Vagina (tissue), 2 donors: ENCODE results near the gene SUN5. TPM values are rescaled to one million over a fixed set of nuclear protein-coding genes. Genes with fewer than 3 reads are reported as not detected.
"Not testable (repeated sequence)": the region's sequence is repeated elsewhere in the genome, so short reads cannot be mapped to it uniquely, and the experiment has no call there.

Experiments used
- DNase-seq, 2 donors: peaks; one replicate each; pipeline ENCODE4 v3.0.0-alpha.2; 2017; ENCODE audit errors: extremely low spot score in 2 of 2
- H3K27ac ChIP-seq: fragments of 200-600 bp; sonication (generic); one replicate; pipeline ENCODE4 v1.5.1; 2019
- H3K27me3 ChIP-seq: fragments of 200-600 bp; sonication (generic); one replicate; pipeline ENCODE4 v1.5.1; 2019
- H3K36me3 ChIP-seq, 2 donors: fragments of 200-600 bp; sonication (generic); one replicate each; pipeline ENCODE4 v1.5.1; 2017 to 2019
- H3K4me1 ChIP-seq: fragments of 200-600 bp; sonication (generic); one replicate; pipeline ENCODE4 v1.5.1; 2019
- H3K4me3 ChIP-seq, 2 donors: fragments of 200-600 bp; sonication (generic); 1 replicate in 1 of 2; 2 replicates in 1 of 2; pipeline ENCODE4 v1.5.1; 2016 to 2019
- H3K9me3 ChIP-seq: fragments of 200-600 bp; sonication (generic); one replicate; pipeline ENCODE4 v1.5.1; 2019
- CTCF ChIP-seq, 3 experiments: fragments of 450-650 bp in 2 of 3; fragments of 200-600 bp in 1 of 3; sonication (generic) in 1 of 3; IDR thresholded peaks; one replicate each; pipeline ENCODE4 v1.5.1; 2017 to 2019; ENCODE audit warnings: antibody characterized with exemption in 3 of 3, mild to moderate bottlenecking in 2 of 3, moderate library complexity in 2 of 3
- POLR2A ChIP-seq, 2 donors: fragments of 450-650 bp; IDR thresholded peaks; one replicate each; pipeline ENCODE4 v1.6.1; 2017; ENCODE audit warnings: antibody characterized with exemption in 2 of 2, mild to moderate bottlenecking in 2 of 2, moderate library complexity in 2 of 2
- POLR2AphosphoS5 ChIP-seq, 2 donors: sonication (generic); formaldehyde crosslinking; IDR thresholded peaks; one replicate each; pipeline ENCODE4 v1.9.0; 2017; ENCODE audit warnings: antibody characterized with exemption in 2 of 2, mild to moderate bottlenecking in 2 of 2, low read depth in 1 of 2; ENCODE audit not compliant: insufficient read depth in 1 of 2
- intact Hi-C: fragments of 100-400 bp; cut with DNase I; formaldehyde crosslinking; loops from one replicate; pipeline ENCODE4 v1.15.1; 2023
- total RNA-seq: library from RNA; depleted of rRNA; stranded (reverse); fragments of >200 nt; gene quantifications from one replicate; pipeline ENCODE4 v1.2.3, GENCODE V29; 2016

SUN5 gene
- total RNA-seq, 1 donor from 2014 or later: not detected

GRCh38 chr20:32960849-32961731, 43.1 kb downstream of the SUN5 start:
- Histone ChIP-seq H3K9me3 (peaks cover 2% of the 10 kb centered on the region), H3K27me3 (no peaks in the 10 kb centered on the region), H3K27ac (no peak overlapping the region), H3K4me3 (no peak overlapping the region), H3K36me3 (no peaks in the 10 kb centered on the region), H3K4me1 (no peaks in the 10 kb centered on the region)
- DNase-seq: peak in 1 of 2 donors; percentile 74
- intact Hi-C loops: no loop called here
- TF ChIP-seq CTCF (IDR thresholded peaks at IDR 0.05) (no peak), POLR2AphosphoS5 (IDR thresholded peaks at IDR 0.05; ENCODE audit: insufficient read depth in 1 of 2, low read depth in 1 of 2) (no peak), POLR2A (IDR thresholded peaks at IDR 0.05) (no peak)

- TF ChIP-seq POLR2AphosphoS5 (IDR thresholded peaks at IDR 0.05; ENCODE audit: insufficient read depth in 1 of 2, low read depth in 1 of 2) (no peak), POLR2A (IDR thresholded peaks at IDR 0.05) (no peak)
- Histone ChIP-seq H3K9me3 (peaks cover 2% of the 10 kb centered on the region), H3K36me3 (no peaks in the 10 kb centered on the region), H3K27ac (no peak overlapping the region), H3K27me3 (no peaks in the 10 kb centered on the region), H3K4me1 (no peaks in the 10 kb centered on the region), H3K4me3 (no peak overlapping the region)
- no peak for DNase-seq
- intact Hi-C loops: no loop called here
These were observed 44.1 kb downstream of the SUN5 start for GRCh38 chr20:32960222-32960518.

DNA sequence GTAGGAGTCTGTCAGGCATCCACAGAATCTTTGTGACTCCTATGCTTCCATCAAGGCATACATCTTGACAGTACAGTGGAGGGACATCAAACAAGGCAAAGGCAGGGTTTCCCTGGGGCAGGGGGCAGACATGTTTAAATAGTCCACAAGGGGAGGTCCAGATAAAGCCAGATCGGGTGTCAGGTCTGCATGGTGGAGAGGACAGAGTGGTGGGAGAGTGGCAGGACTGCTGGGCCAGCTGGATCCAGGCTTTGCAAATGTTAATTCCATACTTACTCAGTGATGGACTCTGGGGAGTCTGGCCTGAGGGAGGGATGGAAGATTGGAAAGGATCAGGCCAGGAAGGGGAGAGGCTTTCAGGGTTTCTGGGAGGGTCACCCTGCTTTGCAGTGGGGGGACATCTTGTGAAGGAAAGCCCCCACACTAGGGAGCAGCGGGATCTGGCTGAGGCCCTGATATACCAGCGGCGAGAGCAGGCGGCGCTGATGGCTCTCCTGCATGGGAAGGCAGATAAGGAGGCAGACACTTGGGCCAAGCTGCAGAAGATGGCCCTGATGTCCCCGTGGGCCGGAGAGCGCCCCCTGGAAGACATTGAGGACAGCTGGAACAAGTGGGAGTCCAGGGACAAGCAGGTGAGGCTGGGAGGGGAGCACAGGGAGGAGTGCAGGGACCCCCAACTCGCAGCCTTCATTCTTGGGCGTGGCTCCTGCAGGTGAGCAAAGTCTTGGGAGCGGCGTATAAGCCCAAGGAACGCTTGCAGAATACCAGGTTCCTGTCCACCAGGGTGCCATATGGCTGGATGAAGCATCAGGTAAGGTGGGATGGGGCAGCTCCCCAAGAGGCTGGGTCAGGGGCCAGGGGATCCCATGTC, 44.6 kb downstream of the SUN5 start:
- Histone ChIP-seq H3K4me3 (no peak overlapping the region), H3K9me3 (peaks cover 2% of the 10 kb centered on the region), H3K27me3 (no peaks in the 10 kb centered on the region), H3K36me3 (no peaks in the 10 kb centered on the region), H3K27ac (no peak overlapping the region), H3K4me1 (no peaks in the 10 kb centered on the region)
- TF ChIP-seq CTCF (IDR thresholded peaks at IDR 0.05) (no peak), POLR2AphosphoS5 (IDR thresholded peaks at IDR 0.05; ENCODE audit: insufficient read depth in 1 of 2, low read depth in 1 of 2) (no peak), POLR2A (IDR thresholded peaks at IDR 0.05) (no peak)
- DNase-seq: no peak
- intact Hi-C loops: no loop called here

DNA sequence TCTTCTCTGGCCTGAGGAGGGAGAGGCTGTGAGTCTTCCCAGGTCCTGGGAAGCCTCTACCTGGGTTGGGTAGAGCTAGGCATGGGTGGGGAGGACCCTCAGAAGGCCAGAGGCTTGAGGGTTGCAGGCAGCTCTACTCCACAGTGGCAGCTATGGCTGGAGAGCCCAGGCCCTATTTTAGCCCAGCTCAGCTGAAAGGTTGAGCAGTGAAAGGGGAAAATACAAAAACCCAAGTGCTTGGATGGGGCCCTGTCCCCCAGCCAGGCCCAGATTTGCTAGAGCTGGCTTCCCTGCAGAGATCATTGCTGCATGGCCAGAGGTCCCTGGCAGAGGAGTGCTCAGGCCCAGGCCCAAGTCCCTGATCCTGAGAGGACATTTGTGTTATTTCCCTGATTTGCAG, 45.7 kb downstream of the SUN5 start:
- Histone ChIP-seq H3K4me3 (no peak overlapping the region), H3K4me1 (no peaks in the 10 kb centered on the region), H3K9me3 (peaks cover 2% of the 10 kb centered on the region), H3K36me3 (no peaks in the 10 kb centered on the region), H3K27ac (no peak overlapping the region), H3K27me3 (no peaks in the 10 kb centered on the region)
- DNase-seq: no peak
- intact Hi-C loops: no loop called here
- no peak for TF ChIP-seq POLR2A (IDR thresholded peaks at IDR 0.05)
- no peak for TF ChIP-seq CTCF (IDR thresholded peaks at IDR 0.05)
- TF ChIP-seq POLR2AphosphoS5 (IDR thresholded peaks at IDR 0.05; ENCODE audit: insufficient read depth in 1 of 2, low read depth in 1 of 2): no peak

DNA sequence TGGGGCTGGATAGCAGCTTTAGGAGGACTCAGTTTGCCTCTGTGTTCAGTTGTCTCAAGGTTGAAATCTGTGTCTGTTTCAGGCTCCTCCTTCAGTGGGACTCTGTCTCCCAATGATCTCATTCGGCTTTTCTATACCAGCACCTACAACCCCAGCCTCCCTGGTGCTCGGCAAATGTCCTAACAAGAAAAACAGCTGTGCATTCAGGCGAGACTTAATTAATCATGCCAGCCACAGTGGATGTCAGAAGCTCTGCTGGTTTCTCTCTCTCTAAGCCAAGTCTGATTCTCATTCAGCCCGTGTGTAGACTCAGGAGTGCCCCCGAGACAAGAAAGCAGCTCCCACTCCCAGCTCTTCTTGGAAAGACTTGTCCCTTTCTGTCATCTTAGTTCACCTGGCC, 46.8 kb downstream of the SUN5 start:
- H3K9me3 ChIP-seq: peaks cover 2% of the 10 kb centered on the region
- intact Hi-C loops: no loop called here

GRCh38 chr20:32950539-32950938, 53.7 kb downstream of the SUN5 start:
- H3K27me3 ChIP-seq, H3K4me3 ChIP-seq, H3K27ac ChIP-seq, H3K36me3 ChIP-seq, intact Hi-C loops, DNase-seq, H3K4me1 ChIP-seq, H3K9me3 ChIP-seq: not testable (repeated sequence)

More for the DNA sequence above, 46.8 kb downstream of the SUN5 start:
- H3K4me1 ChIP-seq: no peaks in the 10 kb centered on the region
- no peaks in the 10 kb centered on the region for H3K36me3 ChIP-seq
- no peak for DNase-seq
- no peak overlapping the region for H3K4me3 ChIP-seq
- H3K27ac ChIP-seq: no peak overlapping the region
- TF ChIP-seq POLR2AphosphoS5 (IDR thresholded peaks at IDR 0.05; ENCODE audit: insufficient read depth in 1 of 2, low read depth in 1 of 2): no peak
- no peaks in the 10 kb centered on the region for H3K27me3 ChIP-seq
